Hematopoietic multipotent progenitor cell treated with erythropoietin and hydrocortisone succinate and interleukin-3 and kit ligand, for 6 days (in vitro differentiated cells): Measurements from ENCODE around the gene POLR2J.
A peak's percentile ranks its signal among the peaks of the same experiment; 100 is the strongest.
"Not testable (repeated sequence)": the region's sequence is repeated elsewhere in the genome, so short reads cannot be mapped to it uniquely, and the experiment has no call there.

Experiments used
- DNase-seq: peaks from one replicate; pipeline ENCODE4 v3.0.0-alpha.2; 2015

POLR2J gene

DNA sequence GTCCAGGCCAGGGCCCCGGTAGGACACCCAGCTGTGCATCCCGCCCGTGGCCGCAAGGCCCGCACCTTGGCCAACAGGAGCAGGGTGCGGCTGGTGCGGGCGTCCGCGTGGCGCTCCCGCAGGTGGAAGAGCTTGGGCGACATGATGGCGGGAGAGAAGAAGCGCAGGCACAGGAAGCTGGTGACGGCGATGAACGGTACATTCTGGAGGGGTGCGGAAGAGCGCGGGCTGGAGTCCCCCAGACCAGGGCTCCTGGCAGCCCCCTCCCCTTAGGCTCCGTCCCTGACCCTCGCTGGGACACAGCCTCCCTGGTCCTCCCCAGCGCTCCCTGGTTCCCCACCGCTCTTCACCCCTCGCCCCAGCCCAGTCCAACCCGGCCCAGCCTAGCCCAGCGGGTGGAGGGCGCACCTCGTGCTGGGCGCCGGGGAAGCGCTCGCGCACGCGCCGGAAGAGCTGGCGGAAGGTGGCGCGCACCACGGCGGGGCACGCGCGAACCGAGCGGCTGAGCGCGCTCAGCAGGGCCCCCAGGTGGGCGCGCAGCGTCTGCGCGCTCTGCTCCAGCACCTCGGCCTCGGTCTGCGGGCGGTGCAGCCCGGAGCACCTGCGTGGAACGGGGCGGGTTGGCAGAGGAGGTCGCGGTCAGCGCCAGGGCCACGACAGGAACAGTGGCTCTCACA is 15.9 kb upstream of the POLR2J start:
- not testable (repeated sequence) for DNase-seq

DNA sequence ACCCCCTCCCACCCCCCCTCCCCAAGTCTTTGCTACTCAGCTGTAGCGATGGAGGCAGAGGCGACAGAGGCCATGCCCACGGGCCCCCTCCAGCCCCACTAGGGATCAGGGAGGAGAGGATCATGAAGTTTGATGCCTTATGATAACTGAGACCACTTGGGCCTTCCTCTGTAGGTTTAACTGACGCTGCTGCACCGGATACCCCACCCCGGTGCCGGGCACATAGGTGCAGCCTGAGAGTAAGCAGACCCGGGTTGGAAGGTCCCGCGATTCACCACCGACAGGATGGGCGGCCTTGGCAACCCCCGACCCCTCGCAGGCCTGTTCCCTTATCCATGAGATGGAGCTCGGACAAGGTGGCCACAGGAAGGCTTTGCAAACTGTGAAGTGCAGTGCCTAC is 15.3 kb upstream of the POLR2J start:
- not testable (repeated sequence) for DNase-seq

DNA sequence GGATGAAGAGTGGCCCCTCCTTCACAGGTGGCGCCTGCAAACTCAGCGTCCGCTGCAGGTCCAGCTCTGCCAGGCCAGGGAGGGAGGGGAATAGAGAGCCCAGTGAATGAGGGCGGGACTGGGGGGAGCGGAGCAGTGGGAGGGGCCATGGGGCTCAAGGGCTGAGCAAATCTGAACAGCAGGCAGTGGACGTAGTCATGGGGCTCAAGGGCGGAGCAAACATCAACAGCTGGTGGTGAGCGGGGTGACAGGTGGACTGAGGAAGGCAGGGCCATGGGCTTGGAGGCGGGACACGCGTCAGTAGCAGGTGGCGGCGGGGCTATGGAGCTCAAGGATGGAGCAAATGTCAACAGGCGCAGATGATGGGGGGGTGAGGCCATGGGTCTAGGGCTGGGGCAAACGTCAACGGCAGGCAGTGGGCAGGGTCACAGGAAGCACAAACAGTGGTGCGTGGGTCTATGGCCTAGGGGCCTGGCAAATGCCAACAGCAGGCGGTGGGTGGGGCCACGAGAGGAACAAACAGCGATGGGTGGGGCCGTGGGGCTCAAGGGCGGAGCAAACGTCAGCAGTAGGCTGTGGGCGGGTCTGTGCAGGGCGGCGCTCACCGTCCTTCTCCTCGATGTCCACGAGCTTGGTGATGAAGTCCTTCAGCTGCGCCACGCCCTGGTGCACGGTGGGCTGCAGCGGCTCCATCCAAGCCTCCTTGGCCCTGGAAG is 14.7 kb upstream of the POLR2J start:
- not testable (repeated sequence) for DNase-seq

DNA sequence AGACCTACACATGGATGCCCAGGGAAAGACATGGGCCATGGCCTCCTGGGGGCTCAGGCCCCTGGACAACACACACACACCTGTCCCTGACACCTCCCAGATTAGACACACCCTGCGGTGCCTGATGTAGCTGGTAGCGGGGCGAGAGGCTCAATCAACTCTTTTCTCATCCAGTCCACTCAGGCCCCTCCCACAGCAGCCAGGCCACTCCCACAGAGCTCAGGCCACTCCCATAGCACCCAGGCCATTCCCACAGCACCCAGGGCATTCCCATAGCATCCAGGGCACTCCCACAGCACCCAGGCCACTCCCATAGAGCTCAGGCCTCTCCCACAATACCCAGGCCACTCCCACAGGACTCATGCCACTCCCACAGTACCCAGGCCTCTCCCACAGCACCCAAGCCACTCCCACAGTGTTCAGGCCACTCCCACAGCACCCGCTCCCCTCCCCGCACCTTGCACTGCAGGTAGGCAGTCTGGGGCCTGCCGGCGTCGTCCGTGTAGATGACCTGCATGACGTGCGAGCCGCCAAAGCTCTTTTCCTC is 11.9 kb upstream of the POLR2J start:
- not testable (repeated sequence) for DNase-seq

DNA sequence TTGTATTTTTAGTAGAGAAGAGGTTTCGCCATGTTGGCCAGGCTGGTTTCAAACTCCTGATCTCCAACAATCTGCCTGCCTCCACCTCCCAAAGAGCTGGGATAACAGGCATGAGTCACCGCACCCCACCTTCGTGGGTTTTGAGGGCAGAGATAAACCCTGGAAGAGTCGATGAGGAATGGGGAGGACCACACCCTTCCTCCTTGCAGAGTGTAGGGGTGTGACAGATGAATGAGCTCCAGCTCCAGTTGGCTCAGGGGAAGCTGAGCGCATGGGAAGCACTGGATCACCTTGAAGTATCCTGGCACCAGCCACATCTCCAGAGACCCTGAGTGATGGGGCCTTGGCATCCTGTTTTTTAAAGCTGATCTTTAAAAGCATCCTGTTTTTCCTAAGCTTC is 5.6 kb upstream of the POLR2J start:
- not testable (repeated sequence) for DNase-seq

DNA sequence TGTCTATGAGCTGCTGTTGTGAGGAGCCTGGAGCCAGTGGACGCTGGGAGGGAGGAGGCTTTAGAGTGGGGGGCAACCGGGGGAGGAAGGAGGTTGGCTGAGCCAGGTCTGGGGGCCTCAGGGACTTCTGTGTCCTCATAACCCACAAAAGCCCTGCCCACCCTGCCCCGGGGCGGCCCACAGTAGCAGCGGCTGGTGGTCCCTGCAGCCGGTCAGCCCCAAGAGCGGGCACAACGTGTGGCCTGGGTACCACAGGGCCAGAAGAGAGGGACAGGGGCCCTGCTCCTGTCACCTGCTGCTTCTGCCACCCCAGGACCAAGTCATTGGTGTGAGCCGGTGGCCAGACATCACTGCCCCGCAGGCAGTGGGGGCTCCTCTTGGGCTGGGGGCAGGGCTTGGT is 3.2 kb upstream of the POLR2J start:
- not testable (repeated sequence) for DNase-seq

DNA sequence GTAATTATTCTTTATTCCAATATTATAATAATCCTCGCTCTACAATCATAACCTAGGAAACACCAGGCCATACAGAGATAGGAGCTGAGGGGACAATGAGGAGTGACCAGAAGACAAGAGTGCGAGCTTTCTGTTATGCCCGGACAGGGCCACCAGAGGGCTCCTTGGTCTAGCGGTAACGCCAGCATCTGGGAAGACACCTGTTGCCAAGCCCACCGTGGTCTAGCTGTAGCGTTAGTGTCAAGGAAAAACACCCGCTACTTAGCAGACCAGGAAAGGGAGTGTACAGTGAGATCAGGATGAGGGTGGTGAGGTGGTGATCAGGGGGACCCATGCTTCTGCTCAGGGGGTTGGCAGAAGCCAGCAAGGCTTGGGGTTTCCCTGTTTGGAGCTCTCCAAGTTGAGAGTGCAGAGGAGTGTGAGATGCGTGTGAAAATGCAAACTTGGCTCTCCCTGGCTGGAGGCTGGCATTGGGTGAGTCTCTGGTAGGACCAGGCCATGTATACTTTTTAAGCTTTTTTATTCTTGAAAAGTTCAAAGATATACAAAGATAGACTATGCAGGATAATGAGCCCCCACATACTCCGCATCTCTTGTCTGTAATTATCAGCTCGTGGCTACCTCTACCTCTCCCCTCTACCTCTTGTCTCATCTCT is 1.4 kb upstream of the POLR2J start:
- peak; percentile 37 for DNase-seq

DNA sequence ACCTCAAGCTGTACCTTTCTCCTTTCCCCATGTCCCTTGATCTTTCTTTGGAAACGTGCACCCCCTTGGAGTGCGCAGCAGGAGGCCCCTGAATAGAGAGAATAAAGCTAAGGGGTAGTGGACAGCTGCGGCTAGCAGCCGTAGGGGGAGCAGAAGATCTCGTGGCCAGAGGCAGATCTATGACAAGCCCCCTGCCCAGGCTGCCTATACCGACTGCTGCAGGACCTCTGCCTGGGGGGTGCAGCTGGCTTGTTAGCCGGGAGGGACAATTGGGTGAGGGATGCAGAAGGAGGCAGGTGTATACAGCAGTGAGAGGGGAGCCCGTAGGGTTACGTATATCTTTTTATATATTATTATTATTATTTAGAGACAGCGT is 475 bp upstream of the POLR2J start:
- DNase-seq, result not testable (repeated sequence)

DNA sequence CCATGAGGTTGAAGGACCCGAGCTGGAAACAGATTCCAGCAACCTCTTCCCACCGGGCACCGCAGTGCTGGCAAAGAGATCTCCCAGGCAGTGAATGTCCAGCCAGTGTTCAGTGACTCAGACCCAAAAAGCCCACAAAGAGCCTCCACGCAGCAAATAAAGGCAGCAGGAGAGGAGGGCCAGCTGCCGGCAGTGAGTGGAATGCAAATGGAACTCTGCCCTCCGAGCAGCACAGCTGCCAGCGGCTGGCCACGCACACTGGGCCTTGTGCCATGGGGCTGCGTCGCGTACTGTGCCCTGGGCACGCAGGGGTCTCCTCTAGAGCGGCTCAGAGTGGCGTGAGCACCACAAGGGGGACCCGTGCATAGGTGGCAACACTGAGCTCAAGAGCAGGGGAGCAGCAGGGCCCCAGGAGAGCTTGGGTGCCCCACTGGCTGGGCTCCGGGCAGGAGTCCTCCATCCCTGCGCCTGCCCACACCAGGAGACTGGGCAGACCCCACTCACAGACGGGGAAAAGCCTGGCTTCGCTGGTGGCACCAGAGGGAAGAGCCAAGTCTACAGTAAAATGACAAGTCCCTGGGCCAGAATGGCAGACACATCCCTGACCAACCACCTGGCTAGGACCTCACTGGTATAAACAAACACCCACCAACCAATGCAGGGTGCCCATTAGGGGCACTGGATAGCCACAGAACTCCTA is 3.8 kb downstream of the POLR2J start:
- DNase-seq, result not testable (repeated sequence)

DNA sequence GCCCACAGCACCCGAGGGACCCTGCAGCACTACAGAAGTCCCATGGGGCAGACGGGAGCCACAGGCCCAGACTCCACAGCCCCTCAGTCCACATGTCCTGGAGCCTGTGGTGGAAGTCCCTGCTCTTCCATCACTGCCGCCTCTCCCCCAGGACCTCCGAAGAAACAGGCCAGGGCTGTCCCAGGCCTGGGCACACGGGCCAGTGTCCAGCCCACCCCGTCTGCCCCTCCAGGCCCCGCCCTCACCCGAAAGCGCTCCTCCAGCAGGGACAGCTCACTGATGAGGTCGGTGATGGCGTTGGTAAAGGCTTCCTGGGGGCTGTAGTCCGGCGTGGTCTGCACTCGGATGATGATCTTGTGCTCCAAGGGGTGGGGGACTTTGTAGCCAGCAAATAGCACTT is 4.6 kb downstream of the POLR2J start:
- DNase-seq, result not testable (repeated sequence)

DNA sequence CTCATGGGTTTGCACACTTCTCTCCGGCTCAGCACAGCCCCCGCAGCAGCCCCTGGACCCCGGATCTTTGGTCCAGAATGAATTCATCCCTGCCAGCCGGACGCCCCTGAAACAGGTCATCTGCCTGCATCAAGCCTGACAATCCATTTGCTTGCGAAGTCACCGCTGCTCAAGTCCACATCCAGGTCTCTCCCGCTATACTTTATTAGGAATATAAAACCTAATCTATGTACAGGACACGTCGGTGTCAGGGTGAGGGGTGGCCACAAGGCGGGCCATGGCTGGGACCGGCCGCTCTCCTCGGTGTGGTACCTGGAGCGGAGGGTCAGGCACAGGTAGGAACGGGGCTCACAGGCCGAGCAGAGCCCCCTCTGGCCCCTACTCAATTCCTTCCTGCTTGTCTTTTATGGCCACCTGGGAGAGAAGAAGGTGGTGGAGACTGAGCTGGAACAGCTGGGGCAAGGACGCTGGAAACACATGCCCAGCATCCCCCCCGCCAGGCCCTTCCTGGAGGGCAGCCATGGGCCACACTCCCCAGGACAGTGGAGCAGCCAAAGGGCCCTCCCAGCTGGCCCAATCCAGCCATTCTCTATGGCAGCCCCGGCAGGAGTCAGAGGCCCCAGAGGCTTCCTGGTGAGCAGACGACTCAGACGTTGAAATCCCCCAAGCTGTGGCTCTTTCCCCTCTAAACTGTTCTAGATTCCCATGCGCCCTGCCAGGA is 5.3 kb downstream of the POLR2J start:
- DNase-seq, result no peak

DNA sequence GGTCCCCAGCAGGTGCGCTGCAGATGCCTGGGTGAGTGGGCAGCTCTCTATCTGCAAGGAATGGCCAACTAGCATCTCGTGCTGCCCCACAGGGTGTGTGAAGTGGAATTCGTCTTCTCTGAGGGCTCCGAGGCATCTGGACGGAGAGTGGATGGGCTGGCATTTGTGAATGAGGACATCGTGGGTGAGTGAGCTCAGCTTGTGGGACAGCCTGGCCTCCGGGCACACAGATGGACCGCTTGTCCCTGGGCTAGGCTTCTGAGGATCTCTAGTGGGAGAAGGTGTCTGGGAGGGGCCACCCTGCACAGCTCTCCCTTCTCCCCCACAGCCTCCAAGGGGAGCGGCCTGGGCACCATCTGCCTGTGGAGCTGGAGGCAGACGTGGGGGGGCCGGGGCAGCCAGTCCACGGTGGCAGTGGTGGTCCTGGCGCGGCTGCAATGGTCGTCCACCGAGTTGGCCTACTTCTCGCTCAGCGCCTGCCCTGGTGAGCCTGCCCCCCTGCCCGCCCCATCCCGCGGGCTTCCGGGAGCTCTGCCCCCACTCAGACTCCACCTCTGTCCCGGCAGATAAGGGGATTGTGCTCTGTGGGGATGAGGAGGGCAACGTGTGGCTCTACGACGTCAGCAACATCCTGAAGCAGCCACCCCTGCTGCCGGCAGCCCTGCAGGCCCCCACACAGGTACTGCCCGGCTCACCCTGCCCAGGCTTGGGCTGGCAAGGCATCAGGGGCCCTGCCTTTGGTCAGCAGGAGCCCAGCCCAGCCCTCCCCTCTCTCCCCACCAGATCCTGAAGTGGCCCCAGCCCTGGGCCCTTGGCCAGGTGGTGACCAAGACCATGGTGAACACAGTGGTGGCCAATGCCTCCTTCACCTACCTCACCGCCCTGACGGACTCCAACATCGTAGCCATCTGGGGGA is 6.3 kb downstream of the POLR2J start:
- peak; percentile 47 for DNase-seq

DNA sequence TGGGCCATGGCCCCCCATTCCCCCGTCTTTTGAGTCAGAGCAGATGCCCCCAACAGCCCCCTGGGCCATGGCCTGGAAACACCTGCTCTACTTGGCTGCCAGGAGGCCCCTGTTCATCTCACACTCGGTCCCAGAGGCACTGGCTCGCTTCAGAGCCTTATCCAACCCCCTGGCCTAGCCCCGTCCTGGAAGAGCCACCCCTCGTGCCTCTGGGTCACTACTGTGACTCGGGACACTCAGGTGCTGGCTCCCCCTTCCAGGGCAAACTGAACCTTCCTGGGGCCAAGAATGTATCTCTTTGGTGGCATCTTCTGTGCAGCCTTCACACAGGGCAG is 7.0 kb downstream of the POLR2J start:
- DNase-seq, result no peak

DNA sequence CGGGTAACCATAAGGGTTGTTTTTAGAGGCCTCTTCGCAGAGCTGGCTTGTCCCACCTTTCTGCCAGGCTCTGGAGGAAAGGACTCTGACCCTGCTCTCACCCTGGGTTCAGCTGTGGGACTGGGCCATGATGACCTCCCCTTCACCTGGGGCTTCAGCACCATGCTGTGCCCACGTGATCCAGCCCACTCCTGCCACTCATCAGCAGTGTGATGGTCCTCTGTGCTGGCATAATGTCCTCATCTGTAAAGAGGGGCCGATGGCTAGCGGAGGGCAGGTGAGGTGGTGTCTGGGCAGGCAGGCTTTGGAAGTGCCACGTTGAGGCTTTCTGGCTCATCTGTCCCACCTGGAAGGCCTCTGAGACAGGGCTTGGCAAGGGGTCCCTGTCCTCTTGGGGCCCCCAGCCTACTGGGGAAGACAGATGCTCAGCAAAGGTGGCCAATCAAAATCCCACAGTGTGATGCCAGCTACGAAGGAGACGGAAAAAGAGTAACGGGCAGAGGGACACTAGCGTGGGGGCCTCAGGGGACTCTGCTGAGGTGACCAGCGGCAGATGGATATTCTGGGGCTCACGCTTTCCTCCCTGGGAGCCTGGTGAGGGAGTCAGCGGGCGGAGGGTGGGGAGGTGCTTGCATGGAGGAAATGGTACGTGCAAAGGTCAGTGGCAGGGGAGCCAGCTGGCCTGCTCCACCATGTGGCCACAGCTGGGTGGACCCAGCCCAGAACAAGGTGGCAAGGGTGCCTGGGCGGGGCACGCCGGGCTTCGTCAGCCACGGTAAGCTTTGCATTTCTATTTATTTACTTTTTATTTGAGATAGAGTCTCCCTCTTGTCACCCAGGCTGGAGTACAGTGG is 8.5 kb downstream of the POLR2J start:
- DNase-seq, result no peak

DNA sequence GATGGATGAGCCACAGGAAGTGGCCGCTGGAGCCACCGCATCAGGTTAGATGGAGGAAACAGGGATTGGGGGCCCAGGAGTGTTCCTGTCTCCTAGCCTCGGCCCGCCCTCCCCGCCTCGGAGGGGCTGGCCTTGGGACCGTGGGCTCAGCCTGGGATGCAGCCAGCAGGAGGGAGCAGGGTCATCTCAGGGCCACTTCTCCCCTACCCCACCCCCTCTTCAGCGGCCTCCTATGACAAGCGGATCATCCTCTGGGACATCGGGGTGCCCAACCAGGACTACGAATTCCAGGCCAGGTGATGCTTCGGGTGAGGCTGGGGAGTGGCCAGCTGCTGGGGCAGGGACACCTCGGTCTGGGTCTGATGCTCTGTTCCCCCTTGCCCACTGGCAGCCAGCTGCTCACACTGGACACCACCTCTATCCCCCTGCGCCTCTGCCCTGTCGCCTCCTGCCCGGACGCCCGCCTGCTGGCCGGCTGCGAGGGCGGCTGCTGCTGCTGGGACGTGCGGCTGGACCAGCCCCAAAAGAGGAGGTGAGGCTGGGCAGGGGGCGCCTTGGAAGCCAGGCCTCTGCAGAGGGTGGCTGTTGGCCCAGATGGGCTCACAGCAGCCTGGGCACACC is 9.3 kb downstream of the POLR2J start:
- DNase-seq, result no peak

DNA sequence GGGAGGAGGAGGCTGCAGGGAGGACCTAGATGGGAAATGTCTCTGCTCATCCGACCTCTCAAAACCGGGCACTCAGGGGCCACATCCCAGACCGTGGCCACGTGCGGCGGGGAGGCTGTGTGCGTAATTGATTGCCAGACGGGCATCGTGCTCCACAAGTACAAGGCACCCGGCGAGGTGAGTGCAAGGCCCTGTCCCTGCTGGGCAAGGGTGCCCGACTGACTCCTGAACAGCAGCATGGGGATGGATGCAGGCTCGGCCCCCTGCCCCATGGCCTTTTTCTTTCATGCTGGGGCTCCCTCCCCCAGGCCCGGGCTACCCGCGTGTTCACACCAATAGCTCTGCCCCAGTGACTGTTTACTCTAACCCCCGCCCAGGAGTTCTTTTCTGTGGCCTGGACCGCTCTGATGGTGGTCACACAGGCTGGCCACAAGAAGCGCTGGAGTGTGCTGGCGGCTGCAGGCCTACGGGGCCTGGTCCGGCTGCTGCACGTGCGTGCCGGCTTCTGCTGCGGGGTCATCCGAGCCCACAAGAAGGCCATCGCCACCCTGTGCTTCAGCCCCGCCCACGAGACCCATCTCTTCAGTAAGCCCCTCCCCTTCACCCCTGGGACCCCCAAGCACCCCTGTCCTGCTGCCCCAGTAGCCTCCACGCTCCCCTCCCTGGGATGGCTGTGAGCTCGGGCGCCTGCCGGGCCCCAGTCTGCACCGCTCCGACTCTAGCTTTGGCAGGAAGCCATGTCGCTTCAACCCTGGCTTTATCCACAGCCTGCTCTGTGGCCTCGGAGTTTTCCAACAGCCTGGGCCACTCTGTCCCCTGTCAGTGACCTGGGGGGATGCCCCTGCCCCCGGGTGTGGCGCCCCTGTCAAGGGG is 10.0 kb downstream of the POLR2J start:
- no peak for DNase-seq

DNA sequence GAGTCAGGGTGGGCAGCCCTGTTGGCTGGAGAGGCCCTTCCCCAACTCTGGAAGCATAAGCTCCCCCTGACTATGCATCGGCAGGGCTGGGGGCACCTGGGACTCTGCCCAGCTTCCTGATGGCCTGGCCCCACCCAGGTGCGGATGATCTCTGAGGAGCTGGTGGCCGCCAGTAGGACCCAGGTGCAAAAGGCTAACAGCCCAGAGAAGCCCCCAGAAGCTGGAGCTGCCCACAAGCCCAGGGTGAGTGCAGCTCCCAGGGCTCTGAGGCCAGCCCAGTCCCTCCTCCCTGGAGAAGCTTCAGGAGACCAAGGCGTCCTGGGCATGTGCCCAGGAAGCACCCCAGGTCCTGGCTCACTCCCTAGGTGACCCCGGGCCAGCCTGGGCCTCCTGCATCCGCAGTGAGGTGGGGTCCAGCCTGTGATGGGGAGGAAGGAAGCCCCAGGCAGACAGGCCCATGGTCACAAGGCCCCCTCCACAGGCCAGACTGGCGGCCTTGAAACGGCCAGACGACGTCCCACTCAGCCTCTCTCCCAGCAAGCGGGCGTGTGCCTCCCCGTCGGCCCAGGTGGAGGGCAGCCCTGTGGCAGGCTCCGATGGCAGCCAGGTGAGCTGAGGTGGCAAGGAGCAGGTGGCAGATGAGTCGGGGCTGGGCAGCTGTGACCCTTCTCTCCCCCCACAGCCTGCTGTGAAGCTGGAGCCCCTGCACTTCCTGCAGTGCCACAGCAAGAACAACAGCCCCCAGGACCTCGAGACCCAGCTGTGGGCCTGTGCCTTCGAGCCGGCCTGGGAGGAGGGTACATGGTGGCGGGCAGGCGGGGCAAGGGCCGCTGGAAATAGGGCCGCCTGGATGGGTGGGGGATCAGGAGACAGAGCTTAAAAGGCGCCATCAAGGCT is 10.9 kb downstream of the POLR2J start:
- DNase-seq, result no peak

DNA sequence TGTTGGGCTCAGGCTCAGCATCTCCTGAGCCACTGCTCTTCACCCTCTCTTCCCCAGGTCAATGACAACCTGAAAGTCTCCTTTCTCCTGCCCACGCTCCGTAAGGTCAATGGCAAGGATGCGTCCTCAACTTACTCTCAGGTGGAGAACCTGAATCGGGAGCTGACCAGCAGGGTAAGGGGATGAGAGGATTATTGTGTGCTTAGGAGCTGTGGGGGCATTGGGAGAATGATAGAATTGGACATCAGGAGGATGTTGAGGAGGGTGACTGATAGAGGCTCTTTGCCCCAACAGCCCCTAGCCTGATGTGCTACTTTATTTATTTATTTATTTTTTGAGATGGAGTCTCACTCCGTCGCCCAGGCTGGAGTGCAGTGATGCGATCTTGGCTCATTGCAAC is 12.6 kb downstream of the POLR2J start:
- DNase-seq, result no peak
